MG63 (cell line): ENCODE data around the gene EXOC3L4. TPM values are rescaled to one million over a fixed set of nuclear protein-coding genes. Genes with fewer than 3 reads are reported as not detected.

Experiments
- DNase-seq: peaks from one replicate; pipeline ENCODE4 v3.0.0-alpha.2; 2020
- H3K27me3 ChIP-seq: fragments of 250-450 bp; sonication (Bioruptor Pico); 2 replicates; pipeline ENCODE4 v1.5.1; 2020; ENCODE audit warnings: mild to moderate bottlenecking, moderate library complexity
- H3K36me3 ChIP-seq: fragments of 250-450 bp; sonication (Bioruptor Pico); 2 replicates; pipeline ENCODE4 v1.5.1; 2020; ENCODE audit warnings: mild to moderate bottlenecking, moderate library complexity
- H3K4me3 ChIP-seq: fragments of 250-450 bp; sonication (Bioruptor Pico); 2 replicates; pipeline ENCODE4 v1.5.1; 2020; ENCODE audit warnings: mild to moderate bottlenecking, moderate library complexity
- H3K9me3 ChIP-seq: fragments of 250-450 bp; sonication (Bioruptor Pico); 2 replicates; pipeline ENCODE4 v1.5.1; 2020; ENCODE audit warnings: mild to moderate bottlenecking, moderate library complexity
- total RNA-seq: library from RNA; depleted of rRNA; stranded (reverse); fragments of >200 nt; shearing (Covaris generic); gene quantifications from 2 replicates; pipeline ENCODE4 v1.2.3, GENCODE V29; 2014; ENCODE audit warnings: low replicate concordance

Gene EXOC3L4
- total RNA-seq, 1 experiment from 2014 or later: not detected

DNA sequence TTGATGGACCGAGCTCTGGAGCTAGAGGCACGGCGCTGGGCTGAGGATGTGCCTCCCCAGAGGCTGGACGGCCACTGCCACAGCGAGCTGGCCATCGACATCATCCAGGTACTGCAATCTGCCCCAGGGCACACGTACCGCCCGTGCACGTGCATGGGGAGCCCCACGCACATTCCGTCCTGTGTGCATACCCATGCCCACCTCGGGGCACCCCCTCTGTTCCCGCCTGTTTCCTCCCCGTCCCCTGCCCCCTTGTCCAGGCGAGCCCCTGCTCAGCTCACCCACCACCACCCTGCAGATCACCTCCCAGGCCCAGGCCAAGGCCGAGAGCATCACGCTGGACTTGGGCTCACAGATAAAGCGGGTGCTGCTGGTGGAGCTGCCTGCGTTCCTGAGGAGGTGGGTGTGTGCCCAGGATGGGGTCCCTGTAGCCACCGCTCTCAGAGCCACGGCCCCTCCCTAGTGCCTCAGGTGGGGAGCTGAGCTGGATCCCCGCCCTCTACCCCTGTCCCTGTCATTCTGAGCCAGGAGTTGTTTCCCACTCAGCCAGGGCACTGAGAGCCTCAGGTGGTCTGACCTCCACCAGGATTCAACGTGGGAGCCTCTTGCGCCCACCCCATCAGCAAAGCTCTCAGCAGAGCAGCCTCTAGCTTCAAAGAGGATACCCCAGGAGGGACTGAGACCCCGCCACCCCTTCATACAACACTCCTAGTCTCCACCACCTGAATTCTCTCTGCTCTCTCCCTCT is 35.7 kb downstream of the EXOC3L4 start:
- no peaks in the 10 kb centered on the region for H3K27me3 ChIP-seq
- H3K4me3 ChIP-seq: no peak overlapping the region
- DNase-seq: no peak
- no peaks in the 10 kb centered on the region for H3K9me3 ChIP-seq
- H3K36me3 ChIP-seq: peaks cover 11% of the 10 kb centered on the region

DNA sequence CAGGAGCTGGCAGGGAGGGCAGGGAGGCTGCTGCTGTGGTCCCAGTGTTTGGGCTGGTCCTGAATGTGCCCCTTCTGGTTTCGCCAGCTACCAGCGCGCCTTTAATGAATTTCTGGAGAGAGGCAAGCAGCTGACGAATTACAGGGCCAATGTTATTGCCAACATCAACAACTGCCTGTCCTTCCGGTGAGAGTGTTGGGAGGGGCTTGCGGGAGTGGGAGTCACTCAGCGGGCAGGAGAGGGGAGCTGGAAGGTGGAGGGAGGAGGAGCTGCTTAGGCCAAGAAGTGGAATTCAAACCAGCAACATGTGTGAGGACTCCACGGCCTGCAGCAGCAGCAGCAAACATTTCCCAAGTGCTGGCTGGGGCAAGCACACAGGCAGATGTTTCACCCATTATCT is 36.4 kb downstream of the EXOC3L4 start:
- Histone ChIP-seq H3K4me3 (no peak overlapping the region), H3K9me3 (no peaks in the 10 kb centered on the region), H3K36me3 (peaks cover 14% of the 10 kb centered on the region), H3K27me3 (no peaks in the 10 kb centered on the region)
- DNase-seq: peak; percentile 54

DNA sequence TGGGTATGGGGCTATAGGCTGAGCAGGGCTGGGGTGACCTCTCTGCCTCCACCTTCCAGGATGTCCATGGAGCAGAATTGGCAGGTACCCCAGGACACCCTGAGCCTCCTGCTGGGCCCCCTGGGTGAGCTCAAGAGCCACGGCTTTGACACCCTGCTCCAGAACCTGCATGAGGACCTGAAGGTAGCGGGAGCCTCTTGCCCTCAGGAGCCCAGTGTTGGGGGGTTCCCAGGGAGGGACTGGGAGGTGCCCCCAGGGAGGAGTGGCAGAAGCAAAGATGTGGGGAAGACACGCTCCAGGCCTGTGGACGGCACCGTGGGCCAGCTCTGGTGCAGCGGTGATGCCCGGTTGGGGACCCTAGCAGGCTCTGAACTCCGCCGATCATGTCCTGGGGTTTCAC is 37.1 kb downstream of the EXOC3L4 start:
- no peak for DNase-seq
- H3K27me3 ChIP-seq: no peaks in the 10 kb centered on the region
- no peak overlapping the region for H3K4me3 ChIP-seq
- H3K36me3 ChIP-seq: peaks cover 14% of the 10 kb centered on the region
- H3K9me3 ChIP-seq: no peaks in the 10 kb centered on the region

DNA sequence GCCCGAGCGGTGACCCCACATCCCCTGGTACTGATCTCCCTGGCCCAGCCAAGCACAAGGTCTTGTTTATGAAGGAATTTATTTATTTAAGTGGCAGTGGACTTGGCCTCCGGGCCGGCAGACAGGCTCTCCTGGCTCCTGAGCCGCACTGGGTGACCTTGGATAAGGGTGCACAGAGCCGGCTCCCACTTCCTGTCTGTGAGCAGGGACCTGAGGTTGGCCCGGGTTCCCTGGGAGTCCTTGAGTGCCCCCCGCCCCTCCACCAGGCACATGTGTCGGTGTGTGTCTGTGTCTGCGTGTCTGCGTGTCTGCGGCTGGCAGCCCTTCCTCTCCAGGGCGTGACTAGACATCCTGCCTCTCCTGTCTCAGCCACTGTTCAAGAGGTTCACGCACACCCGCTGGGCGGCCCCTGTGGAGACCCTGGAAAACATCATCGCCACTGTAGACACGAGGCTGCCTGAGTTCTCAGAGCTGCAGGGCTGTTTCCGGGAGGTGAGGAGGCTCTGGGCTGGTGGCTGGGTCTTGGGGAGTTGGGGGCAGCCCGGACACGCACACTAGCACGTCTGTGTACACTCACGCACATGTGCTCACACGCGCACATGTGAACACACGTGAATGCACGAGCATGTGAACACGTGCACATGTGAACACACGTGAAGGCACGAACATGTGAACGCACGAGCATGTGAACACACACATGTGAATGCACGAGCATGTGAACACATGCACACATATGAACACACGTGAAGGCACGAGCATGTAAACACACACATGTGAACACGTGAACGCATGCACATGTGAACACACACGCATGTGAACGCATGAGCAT is 38.1 kb downstream of the EXOC3L4 start:
- Histone ChIP-seq H3K27me3 (no peaks in the 10 kb centered on the region), H3K4me3 (no peak overlapping the region), H3K36me3 (peaks cover 16% of the 10 kb centered on the region), H3K9me3 (no peaks in the 10 kb centered on the region)
- DNase-seq: no peak

DNA sequence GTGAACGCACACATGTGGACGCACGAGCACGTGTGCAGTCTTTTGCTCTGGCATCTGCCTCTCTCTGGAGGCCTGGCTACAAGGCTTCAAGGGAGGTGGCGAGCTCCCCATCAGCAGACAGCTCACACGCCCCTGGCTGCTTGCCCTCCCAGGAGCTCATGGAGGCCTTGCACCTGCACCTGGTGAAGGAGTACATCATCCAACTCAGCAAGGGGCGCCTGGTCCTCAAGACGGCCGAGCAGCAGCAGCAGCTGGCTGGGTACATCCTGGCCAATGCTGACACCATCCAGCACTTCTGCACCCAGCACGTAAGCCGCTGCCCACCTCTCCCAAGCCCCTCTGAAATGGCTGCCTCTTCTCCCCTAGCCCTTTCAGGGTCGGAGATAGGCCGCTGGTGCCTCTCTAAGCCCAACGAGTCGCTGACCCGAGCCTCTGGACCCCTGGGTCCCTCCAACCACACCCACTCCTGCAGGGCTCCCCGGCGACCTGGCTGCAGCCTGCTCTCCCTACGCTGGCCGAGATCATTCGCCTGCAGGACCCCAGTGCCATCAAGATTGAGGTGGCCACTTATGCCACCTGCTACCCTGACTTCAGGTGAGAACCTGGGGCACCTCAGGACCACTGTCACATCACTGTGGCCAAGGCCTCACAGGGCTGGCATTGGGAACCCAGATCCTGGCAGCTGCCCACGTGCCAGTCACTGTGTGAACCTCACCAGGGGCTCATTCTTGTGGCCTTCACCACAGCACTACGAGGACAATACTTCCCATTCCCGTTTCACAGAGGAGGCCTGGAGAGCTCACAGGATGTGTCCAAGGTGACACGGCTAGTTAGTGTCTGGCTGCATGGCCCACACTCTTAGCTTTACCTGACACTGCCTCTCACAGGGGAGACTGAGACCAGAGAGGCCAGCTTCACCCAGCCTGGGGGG is 39.0 kb downstream of the EXOC3L4 start:
- no peak for DNase-seq
- no peaks in the 10 kb centered on the region for H3K9me3 ChIP-seq
- no peaks in the 10 kb centered on the region for H3K27me3 ChIP-seq
- H3K36me3 ChIP-seq: peaks cover 10% of the 10 kb centered on the region
- H3K4me3 ChIP-seq: no peak overlapping the region

DNA sequence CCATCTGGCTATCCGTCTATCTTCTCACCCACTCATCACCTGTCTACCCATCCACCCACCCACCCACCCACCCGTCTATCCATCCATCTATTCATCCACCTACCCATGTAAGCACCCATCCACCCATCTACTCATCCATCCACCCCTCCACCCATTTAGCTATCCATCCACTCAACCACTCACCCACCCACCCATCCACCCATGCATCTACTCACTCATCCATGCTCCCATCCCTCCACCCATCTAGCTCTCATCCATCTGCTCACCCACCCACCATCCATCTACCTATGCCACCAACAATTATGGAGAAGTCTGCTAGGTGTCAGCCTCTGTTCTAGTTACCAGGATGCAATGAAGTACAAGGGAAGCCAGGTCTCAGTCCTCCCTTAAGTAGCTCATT is 39.9 kb downstream of the EXOC3L4 start:
- no peaks in the 10 kb centered on the region for H3K9me3 ChIP-seq
- H3K27me3 ChIP-seq: no peaks in the 10 kb centered on the region
- no peak for DNase-seq
- H3K36me3 ChIP-seq: peaks cover 10% of the 10 kb centered on the region
- H3K4me3 ChIP-seq: no peak overlapping the region

DNA sequence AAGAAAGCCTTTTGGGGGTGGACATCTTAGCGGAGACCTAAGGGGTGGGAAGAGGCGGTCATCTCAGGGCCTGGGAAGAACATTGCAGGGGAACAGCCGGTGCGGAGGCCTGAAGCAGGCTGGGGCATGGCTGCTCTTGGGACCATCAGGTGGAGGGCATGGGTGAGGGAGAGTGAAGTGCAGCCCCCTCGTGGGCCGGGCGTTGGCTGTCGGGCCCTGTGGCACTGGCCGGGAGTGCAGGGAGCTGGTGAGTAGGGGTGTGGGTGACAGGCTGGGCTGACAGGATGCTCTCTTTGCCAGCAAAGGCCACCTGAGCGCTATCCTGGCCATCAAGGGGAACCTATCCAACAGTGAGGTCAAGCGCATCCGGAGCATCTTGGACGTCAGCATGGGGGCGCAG is 40.4 kb downstream of the EXOC3L4 start:
- no peaks in the 10 kb centered on the region for H3K9me3 ChIP-seq
- peaks cover 10% of the 10 kb centered on the region for H3K36me3 ChIP-seq
- no peak for DNase-seq
- H3K27me3 ChIP-seq: no peaks in the 10 kb centered on the region
- no peak overlapping the region for H3K4me3 ChIP-seq

DNA sequence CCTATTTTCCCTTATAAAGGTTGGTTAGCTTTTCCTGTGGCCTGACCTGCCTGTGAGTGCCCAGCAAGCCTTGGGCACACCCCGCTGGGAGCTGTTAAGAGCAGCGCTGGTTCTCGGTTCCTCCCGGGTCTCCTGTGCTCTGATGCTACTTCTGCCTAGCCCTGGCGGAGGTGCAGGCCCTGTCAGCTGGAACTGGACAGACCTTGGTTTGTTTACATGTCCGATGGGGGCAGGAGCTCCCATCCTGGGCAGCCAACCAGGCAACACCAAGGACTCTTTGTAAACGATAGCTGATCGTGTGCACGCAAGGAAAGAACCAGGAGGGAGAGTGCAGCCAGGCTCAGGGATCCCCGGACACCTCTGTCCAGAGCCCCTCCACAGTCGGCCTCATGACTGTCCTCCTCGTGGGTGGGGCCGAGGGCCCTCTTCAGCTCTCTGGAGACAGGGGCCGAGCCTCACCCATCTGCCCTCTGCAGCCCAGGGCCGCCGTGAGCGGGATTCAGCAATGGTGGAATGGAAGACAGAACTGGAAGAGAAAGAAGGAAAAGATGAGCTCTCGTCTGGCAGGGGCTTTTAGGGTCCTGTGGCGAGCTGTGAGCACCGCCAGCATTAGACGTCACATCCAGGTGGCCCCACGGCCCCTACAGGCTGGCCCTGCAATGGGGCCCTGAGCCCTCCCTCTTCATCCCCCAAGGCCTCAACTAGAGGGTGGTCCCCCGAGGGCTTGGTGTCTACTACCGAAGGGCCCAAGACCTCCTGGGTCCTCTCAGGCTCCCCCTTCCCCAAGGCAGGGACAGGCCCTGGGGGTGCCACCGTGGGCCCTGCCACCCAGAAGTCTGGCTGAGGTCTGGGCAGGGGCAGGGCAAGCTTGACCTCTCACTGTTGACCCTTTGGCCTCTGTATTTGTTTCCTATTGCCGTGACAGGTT is 41.1 kb downstream of the EXOC3L4 start:
- DNase-seq: no peak
- Histone ChIP-seq H3K9me3 (no peaks in the 10 kb centered on the region), H3K27me3 (no peaks in the 10 kb centered on the region), H3K36me3 (peaks cover 10% of the 10 kb centered on the region), H3K4me3 (no peak overlapping the region)

DNA sequence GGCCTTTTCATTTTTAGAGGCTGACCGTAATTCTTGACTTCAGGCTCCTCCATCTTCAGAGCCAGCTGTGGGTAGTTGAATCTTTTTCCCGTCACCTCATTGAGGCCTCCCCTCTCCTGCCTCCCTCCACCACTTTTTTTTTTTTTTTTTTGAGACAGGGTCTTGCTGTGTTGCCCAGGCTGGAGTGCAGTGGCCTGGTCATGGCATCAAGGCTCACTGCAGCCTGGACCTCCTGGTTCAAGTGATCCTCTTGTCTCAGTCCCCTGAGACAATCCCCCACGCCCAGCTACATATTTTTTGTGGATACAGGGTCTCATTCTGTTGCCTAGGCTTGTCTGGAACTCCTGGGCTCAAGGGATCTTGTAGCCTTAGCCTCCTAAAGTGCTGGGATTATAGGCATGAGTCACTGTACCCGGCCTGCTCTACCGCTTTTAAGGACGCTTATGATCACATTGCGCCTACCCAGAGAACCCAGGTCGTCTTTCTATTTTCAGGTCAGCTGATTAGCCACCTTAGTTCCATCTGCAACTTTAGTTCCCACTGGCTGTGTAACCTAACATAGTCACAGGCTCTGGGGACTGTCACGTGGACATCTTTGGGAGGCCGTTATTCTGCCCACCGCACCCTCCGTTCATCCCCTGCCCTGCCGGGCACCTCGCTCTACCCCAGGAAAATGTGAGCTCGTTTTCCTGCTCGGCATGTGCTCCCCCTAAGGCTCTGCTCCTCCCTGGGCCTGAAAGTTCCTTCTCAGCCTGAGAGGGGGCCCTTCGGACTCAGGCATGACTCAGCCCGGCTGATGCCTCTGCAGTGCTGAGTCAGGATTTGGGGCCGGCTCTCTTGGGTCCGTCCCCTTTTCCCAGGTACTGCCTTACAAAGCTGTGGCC is 42.1 kb downstream of the EXOC3L4 start:
- Histone ChIP-seq H3K9me3 (no peaks in the 10 kb centered on the region), H3K4me3 (no peak overlapping the region), H3K27me3 (no peaks in the 10 kb centered on the region), H3K36me3 (peaks cover 10% of the 10 kb centered on the region)
- DNase-seq: peak; percentile 74

DNA sequence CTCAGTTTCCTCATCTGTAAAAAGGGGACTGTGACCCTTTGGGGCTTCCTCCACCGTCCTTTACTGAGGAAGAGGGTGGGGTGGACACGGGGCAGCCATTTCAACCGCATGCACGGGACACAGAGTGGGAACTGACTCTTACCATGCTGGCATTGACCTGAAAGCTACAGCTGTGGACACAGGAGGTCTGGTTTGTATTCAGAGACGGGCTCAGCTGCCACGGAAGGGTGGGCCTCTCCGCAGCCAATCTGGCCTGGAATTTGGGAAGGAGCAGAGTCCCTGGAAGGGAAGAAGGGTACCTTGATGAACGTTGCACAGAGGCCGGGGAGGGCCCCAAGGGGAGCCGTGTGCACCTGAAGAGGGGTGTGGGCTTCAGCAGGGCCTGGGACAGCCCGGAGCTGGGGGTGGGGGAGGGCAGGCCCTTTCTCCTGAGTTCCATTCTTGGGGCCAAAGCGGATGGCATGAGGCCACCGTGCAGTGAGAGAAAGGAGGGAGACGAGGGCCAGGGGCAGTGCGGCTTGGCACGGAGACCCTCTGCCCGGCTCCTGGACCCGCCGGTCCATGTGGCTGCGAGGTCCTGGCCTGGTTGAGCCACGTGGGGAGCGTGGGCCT is 43.3 kb downstream of the EXOC3L4 start:
- H3K4me3 ChIP-seq: no peak overlapping the region
- H3K9me3 ChIP-seq: no peaks in the 10 kb centered on the region
- H3K36me3 ChIP-seq: peaks cover 10% of the 10 kb centered on the region
- no peaks in the 10 kb centered on the region for H3K27me3 ChIP-seq
- no peak for DNase-seq

DNA sequence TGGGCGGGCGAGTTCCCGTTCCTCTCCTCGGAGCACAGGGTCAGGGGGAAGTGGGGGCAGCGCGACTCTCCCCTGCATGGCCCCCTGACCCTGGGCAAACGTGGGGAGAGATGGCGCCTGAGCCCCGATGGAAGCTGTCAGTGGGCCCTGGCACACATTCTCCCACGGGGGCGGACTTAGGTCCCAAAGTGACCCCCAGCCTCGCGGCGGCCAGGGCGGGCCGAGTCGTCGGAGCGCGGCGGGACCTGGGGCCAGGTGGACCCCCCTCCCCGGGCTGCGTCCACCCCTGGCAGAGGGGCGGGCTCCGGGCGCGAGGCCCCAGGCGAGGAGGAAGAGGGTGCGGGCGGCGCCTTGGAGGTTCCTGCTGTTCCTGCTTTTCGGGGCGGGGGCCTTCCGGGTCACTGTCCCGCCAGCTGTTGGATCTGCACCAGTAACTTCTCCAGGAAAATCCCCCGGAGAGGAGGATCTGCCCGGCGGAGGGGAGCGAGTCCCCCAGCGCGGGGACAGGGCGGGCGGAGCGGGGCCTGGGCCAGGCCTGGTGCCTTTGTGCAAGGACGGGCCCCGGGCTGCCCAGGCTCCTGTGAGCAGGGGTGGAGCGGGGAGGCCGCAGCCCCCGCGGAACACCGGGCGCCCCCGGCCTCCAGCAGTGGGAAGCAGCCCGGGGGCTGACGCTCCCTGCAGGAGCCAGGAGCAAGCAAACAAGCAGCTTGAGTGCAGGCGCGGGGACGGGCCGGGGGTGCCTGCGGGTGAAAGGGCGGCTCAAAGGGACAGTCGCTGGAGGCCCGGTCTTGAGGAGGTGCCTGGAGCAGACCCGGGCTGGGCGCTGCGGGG is 44.0 kb downstream of the EXOC3L4 start:
- no peak for DNase-seq
- Histone ChIP-seq H3K27me3 (no peaks in the 10 kb centered on the region), H3K4me3 (no peak overlapping the region), H3K36me3 (peaks cover 7% of the 10 kb centered on the region), H3K9me3 (no peaks in the 10 kb centered on the region)

DNA sequence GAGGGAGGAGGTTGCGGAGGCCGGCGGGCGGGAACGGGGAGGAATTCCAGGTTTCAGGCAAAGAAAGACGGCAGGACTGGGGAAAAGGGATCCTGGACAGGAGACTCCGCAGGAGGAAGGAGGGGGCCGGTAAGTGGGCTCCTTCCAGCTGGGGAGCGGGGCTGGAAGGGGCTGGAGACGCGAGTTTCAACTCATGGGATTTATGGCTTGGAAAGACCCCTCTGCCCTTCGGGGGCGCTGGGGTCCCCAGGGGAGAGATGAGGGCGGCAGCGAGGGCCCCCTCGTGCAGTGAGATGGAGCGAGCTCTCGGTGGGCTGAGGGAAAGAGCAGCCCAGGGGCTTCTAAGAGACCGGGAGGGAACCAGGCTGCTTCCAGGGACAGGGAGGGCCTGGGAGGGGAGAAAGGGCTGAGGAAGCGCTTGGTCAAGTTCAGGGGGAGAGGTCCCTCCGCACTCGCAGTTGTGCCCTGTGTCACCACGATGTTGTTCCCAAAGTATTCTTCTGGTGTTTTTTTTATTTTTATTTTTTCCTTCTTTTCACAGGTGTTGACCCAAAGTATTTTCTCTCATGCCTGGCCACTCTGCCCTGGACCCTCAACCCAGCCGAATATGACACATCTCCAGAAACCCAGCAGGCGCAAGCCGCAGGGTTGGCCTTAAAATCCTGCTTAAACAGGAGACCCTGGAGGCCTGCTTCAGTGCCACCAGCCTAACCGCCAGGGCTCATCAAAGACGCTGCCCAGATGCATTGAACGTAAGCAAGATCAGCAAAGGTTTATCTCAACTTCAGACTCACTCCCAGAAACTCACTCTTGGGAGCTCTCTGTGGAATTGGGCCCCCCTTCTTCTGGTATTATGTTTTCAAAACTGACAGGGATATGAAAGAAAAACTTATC is 44.9 kb downstream of the EXOC3L4 start:
- Histone ChIP-seq H3K4me3 (no peak overlapping the region), H3K9me3 (no peaks in the 10 kb centered on the region), H3K27me3 (no peaks in the 10 kb centered on the region), H3K36me3 (peaks cover 7% of the 10 kb centered on the region)
- no peak for DNase-seq
